SU-DHL-6 (cell line): ENCODE measurements around the gene IFNL1.

Source experiments
- H2AFZ ChIP-seq: fragments of 200-600 bp; sonication (generic); 2 replicates; pipeline ENCODE4 v1.6.1; 2014; ENCODE audit warnings: low read depth, mild to moderate bottlenecking, moderate library complexity, mixed read lengths, antibody characterized with exemption, low read length; ENCODE audit not compliant: severe bottlenecking
- H3F3A ChIP-seq: fragments of 200-600 bp; shearing (Covaris generic); 2 replicates; pipeline ENCODE4 v1.6.0; 2016; ENCODE audit warnings: antibody characterized with exemption, mild to moderate bottlenecking; ENCODE audit not compliant: insufficient read depth
- H3K27ac ChIP-seq: fragments of 200-600 bp; sonication (generic); 2 replicates; pipeline ENCODE4 v1.5.1; 2016; ENCODE audit warnings: low read depth, mild to moderate bottlenecking, low read length, moderate library complexity, mixed read lengths
- H3K27me3 ChIP-seq: fragments of 200-600 bp; sonication (generic), shearing (Covaris generic); 2 replicates; pipeline ENCODE4 v1.6.0; 2014; ENCODE audit warnings: mild to moderate bottlenecking, low read length
- H3K36me3 ChIP-seq: fragments of 200-600 bp; sonication (generic); 2 replicates; pipeline ENCODE4 v1.6.1; 2014; ENCODE audit warnings: mild to moderate bottlenecking, low read length, mixed read lengths
- H3K4me2 ChIP-seq: fragments of 300-600, 200-600 bp; shearing (Covaris generic), sonication (generic); 2 replicates; pipeline ENCODE4 v1.6.0; 2014; ENCODE audit warnings: low read length, low read depth, mild to moderate bottlenecking; ENCODE audit not compliant: poor library complexity, severe bottlenecking
- H3K4me3 ChIP-seq: fragments of 200-600 bp; sonication (generic); 2 replicates; pipeline ENCODE4 v1.5.1; 2014; ENCODE audit warnings: antibody characterized with exemption, low read length, mild to moderate bottlenecking, mixed read lengths; ENCODE audit not compliant: insufficient read depth, poor library complexity, severe bottlenecking
- H3K79me2 ChIP-seq: fragments of 200-600 bp; sonication (generic); 2 replicates; pipeline ENCODE4 v1.6.1; 2014; ENCODE audit warnings: mild to moderate bottlenecking, low read length, moderate library complexity; ENCODE audit not compliant: insufficient read depth
- H3K9ac ChIP-seq: fragments of 200-600 bp; sonication (generic); 2 replicates; pipeline ENCODE4 v1.7.0; 2014; ENCODE audit warnings: mild to moderate bottlenecking, low read length
- H3K9me2 ChIP-seq: fragments of 200-600 bp; sonication (generic); replicated peaks from 2 replicates; pipeline ENCODE4 v1.6.1; 2014; ENCODE audit warnings: low read length; ENCODE audit not compliant: insufficient read depth
- H3K9me3 ChIP-seq: fragments of 200-600 bp; sonication (generic); 2 replicates; pipeline ENCODE4 v1.6.1; 2014; ENCODE audit warnings: low read length, mixed read lengths; ENCODE audit not compliant: insufficient read depth
- H4K20me1 ChIP-seq: fragments of 200-600 bp; sonication (generic); 2 replicates; pipeline ENCODE4 v1.6.1; 2014; ENCODE audit warnings: low read depth, mild to moderate bottlenecking, antibody characterized with exemption, low read length, moderate library complexity, mixed read lengths
- EZH2phosphoT487 ChIP-seq: fragments of 200-600 bp; sonication (generic), shearing (Covaris generic); conservative IDR thresholded peaks from 2 replicates; pipeline ENCODE4 v1.6.1; 2018; ENCODE audit warnings: mild to moderate bottlenecking, antibody characterized with exemption, low read length, moderate library complexity, mixed read lengths
- TF ChIP-seq, protein P1 (sequence below): fragments of 200-600 bp; sonication (generic); IDR thresholded peaks from one replicate; pipeline ENCODE4 v1.5.1; 2017; ENCODE audit warnings: antibody characterized with exemption, mild to moderate bottlenecking, low read length, moderate library complexity; ENCODE audit not compliant: insufficient read depth, poor library complexity, severe bottlenecking

Gene IFNL1

DNA sequence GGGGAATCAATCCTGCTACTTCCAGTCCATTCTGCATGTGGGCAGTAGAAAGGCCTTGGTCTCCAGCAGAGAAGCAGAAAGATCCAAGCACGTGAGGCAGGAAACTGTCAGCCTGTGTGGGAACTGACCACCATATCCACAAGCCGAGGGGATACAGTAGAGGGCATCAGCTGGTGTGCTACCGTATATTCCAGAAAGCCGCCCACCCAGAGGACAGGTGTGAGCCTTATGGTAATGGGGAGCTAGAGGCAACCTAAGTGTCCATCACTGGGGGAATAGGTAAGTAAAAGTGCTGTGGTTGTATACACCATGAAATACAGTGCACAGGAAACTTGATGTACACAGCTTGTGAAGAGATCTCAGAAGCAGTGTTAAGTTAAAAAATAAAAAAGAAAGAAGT is 2.8 kb upstream of the IFNL1 start:
- Histone ChIP-seq H3K9me3 (no peaks in the 10 kb centered on the region), H3K4me2 (no peak overlapping the region), H3K27ac (no peak overlapping the region), H3K4me3 (no peak overlapping the region), H3F3A (no peaks in the 10 kb centered on the region), H2AFZ (no peak overlapping the region), H3K9ac (no peak overlapping the region), H3K36me3 (no peaks in the 10 kb centered on the region), H3K79me2 (no peaks in the 10 kb centered on the region), H4K20me1 (no peaks in the 10 kb centered on the region), H3K27me3 (no peaks in the 10 kb centered on the region), H3K9me2 (no peaks in the 10 kb centered on the region)
- TF ChIP-seq EZH2phosphoT487 = no peak
- TF ChIP-seq, protein P1, sequence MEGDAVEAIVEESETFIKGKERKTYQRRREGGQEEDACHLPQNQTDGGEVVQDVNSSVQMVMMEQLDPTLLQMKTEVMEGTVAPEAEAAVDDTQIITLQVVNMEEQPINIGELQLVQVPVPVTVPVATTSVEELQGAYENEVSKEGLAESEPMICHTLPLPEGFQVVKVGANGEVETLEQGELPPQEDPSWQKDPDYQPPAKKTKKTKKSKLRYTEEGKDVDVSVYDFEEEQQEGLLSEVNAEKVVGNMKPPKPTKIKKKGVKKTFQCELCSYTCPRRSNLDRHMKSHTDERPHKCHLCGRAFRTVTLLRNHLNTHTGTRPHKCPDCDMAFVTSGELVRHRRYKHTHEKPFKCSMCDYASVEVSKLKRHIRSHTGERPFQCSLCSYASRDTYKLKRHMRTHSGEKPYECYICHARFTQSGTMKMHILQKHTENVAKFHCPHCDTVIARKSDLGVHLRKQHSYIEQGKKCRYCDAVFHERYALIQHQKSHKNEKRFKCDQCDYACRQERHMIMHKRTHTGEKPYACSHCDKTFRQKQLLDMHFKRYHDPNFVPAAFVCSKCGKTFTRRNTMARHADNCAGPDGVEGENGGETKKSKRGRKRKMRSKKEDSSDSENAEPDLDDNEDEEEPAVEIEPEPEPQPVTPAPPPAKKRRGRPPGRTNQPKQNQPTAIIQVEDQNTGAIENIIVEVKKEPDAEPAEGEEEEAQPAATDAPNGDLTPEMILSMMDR = no peak

DNA sequence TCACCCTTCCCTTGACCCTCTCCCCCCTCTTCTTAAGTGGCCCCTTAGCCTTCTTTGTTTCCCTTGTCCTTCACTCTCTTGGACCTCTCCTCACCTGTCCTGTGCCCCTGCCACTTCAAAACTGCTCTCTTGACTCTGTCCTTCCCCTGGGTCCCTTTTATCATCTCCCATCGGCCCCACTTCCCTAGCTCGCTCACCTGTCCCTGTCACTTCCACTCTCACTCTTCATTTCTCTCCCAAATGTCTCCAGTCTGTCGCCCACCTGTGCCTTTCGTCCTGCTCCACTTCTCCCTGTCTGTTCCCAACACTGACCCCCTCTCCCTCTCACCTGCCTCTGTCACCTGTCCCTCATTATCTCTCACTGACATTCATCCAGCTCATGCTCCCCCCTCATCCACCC is 699 bp downstream of the IFNL1 start:
- no peak overlapping the region for H3K4me3 ChIP-seq
- no peaks in the 10 kb centered on the region for H4K20me1 ChIP-seq
- no peaks in the 10 kb centered on the region for H3F3A ChIP-seq
- TF ChIP-seq, protein P1 = no peak
- no peak for TF ChIP-seq EZH2phosphoT487
- H3K79me2 ChIP-seq = no peaks in the 10 kb centered on the region
- no peaks in the 10 kb centered on the region for H3K9me2 ChIP-seq
- no peak overlapping the region for H3K9ac ChIP-seq
- H3K27me3 ChIP-seq = no peaks in the 10 kb centered on the region
- H3K9me3 ChIP-seq = no peaks in the 10 kb centered on the region
- H2AFZ ChIP-seq = no peak overlapping the region
- no peaks in the 10 kb centered on the region for H3K36me3 ChIP-seq
- H3K27ac ChIP-seq = no peak overlapping the region
- H3K4me2 ChIP-seq = no peak overlapping the region

DNA sequence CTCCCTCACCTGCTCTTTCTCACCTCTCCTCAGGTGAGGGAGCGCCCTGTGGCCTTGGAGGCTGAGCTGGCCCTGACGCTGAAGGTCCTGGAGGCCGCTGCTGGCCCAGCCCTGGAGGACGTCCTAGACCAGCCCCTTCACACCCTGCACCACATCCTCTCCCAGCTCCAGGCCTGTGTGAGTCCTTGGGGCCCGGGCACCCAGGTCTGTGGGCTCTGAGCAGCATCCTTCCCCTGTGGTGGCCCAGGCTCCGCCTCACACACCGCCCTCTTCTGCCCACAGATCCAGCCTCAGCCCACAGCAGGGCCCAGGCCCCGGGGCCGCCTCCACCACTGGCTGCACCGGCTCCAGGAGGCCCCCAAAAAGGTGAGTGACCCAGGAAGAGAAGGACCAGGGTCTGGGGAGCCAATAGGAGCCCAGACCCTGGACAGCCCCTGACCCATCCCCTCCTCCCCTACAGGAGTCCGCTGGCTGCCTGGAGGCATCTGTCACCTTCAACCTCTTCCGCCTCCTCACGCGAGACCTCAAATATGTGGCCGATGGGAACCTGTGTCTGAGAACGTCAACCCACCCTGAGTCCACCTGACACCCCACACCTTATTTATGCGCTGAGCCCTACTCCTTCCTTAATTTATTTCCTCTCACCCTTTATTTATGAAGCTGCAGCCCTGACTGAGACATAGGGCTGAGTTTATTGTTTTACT is 1.9 kb downstream of the IFNL1 start:
- no peaks in the 10 kb centered on the region for H3K79me2 ChIP-seq
- no peaks in the 10 kb centered on the region for H3K9me3 ChIP-seq
- H3K4me2 ChIP-seq = no peak overlapping the region
- no peaks in the 10 kb centered on the region for H3F3A ChIP-seq
- no peak for TF ChIP-seq EZH2phosphoT487
- TF ChIP-seq, protein P1 = no peak
- H3K9ac ChIP-seq = no peak overlapping the region
- H3K36me3 ChIP-seq = no peaks in the 10 kb centered on the region
- no peak overlapping the region for H3K27ac ChIP-seq
- H2AFZ ChIP-seq = no peak overlapping the region
- no peaks in the 10 kb centered on the region for H3K9me2 ChIP-seq
- no peak overlapping the region for H3K4me3 ChIP-seq
- H3K27me3 ChIP-seq = no peaks in the 10 kb centered on the region
- H4K20me1 ChIP-seq = no peaks in the 10 kb centered on the region
